ENCODE results near the gene MYOCD. TPM values are rescaled to one million over a fixed set of nuclear protein-coding genes. Genes with fewer than 3 reads are reported as not detected.

The MYOCD gene
- total and polyA plus RNA-seq, 4 donors = 0.05 to 0.59 (median 0.23) TPM

- Histone ChIP-seq H3K27ac (ENCODE audit: low read depth in 1 of 2, low read length in 2 of 2) (no peak overlapping the region), H3K36me3 (ENCODE audit: control insufficient read depth in 4 of 4, insufficient read depth in 3 of 4, low read depth in 1 of 4, low read length in 3 of 4) (no peaks in the 10 kb centered on the region), H3K4me1 (ENCODE audit: control insufficient read depth in 4 of 4, insufficient read depth in 4 of 4, low read length in 3 of 4) (no peaks in the 10 kb centered on the region), H3K9me3 (ENCODE audit: control insufficient read depth in 4 of 4, low read length in 3 of 4) (no peaks in the 10 kb centered on the region), H3K4me3 (ENCODE audit: low read depth in 1 of 3, low read length in 3 of 3) (no peak overlapping the region), H3K27me3 (ENCODE audit: control insufficient read depth in 4 of 4, insufficient read depth in 4 of 4, low read length in 3 of 4) (no peaks in the 10 kb centered on the region), H3K9ac (ENCODE audit: low read depth in 1 of 2, low read length in 2 of 2) (no peak overlapping the region)
- 80% methylated on average over 1 of the region's 1 CpG for WGBS
- no peak for TF ChIP-seq REST (IDR thresholded peaks at IDR 0.05)
- no peak for TF ChIP-seq SP1 (IDR thresholded peaks at IDR 0.05)
- no peak for TF ChIP-seq NR2F2 (IDR thresholded peaks at IDR 0.05)
- DNase-seq (ENCODE audit: low spot score) = no peak
Measured at GRCh38 chr17:12721581-12721980, 55.9 kb downstream of the MYOCD start.

GRCh38 chr17:12722282-12722681, 56.6 kb downstream of the MYOCD start:
- TF ChIP-seq TAF1 (conservative IDR thresholded peaks at IDR 0.05) (no peak), EGR1 (IDR thresholded peaks at IDR 0.05; ENCODE audit: low read depth in 2 of 2) (no peak), ZBTB33 (IDR thresholded peaks at IDR 0.05) (no peak), JUND (IDR thresholded peaks at IDR 0.05) (no peak), MAX (IDR thresholded peaks at IDR 0.05) (no peak), NR2F2 (IDR thresholded peaks at IDR 0.05) (no peak), SP1 (IDR thresholded peaks at IDR 0.05) (no peak), RXRA (IDR thresholded peaks at IDR 0.05) (no peak), FOXA2 (IDR thresholded peaks at IDR 0.05) (no peak), REST (IDR thresholded peaks at IDR 0.05) (no peak), HNF4G (IDR thresholded peaks at IDR 0.05) (no peak), FOXA1 (IDR thresholded peaks at IDR 0.05) (no peak), RAD21 (IDR thresholded peaks at IDR 0.05) (no peak)
- no peaks in the 10 kb centered on the region for H3K36me3 ChIP-seq (ENCODE audit: control insufficient read depth in 4 of 4, insufficient read depth in 3 of 4, low read depth in 1 of 4, low read length in 3 of 4)
- no peak for DNase-seq (ENCODE audit: low spot score)
- no peak overlapping the region for H3K27ac ChIP-seq (ENCODE audit: low read depth in 1 of 2, low read length in 2 of 2)
- H3K4me1 ChIP-seq (ENCODE audit: control insufficient read depth in 4 of 4, insufficient read depth in 4 of 4, low read length in 3 of 4) = no peaks in the 10 kb centered on the region
- H3K27me3 ChIP-seq (ENCODE audit: control insufficient read depth in 4 of 4, insufficient read depth in 4 of 4, low read length in 3 of 4) = no peaks in the 10 kb centered on the region
- no peaks in the 10 kb centered on the region for H3K9me3 ChIP-seq (ENCODE audit: control insufficient read depth in 4 of 4, low read length in 3 of 4)
- H3K9ac ChIP-seq (ENCODE audit: low read depth in 1 of 2, low read length in 2 of 2) = no peak overlapping the region
- whole genome bisulfite sequencing = 91% methylated on average over 5 of the region's 5 CpGs
- no peak overlapping the region for H3K4me3 ChIP-seq (ENCODE audit: low read depth in 1 of 3, low read length in 3 of 3)
